ENCODE data around the gene CNTN5.

DNA sequence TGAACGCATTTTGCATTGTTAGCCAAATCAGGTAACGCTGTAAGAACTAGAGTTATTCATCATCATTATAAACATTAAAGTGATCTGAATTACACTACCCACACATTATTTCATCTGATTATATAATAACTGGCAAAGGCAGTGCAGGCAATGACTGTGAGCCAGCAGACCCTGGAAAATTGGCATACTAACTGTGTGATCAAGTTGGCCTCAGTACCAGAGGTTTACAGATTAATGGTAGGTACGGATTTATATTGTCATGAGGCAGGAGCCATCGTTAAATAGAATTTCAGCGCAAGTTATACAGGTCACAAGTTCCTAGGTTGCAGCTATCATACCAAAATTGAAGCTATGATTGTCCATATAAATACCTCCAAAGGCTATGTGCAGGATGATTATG lies 225.4 kb downstream of the CNTN5 start:
- TF ChIP-seq, protein P1, sequence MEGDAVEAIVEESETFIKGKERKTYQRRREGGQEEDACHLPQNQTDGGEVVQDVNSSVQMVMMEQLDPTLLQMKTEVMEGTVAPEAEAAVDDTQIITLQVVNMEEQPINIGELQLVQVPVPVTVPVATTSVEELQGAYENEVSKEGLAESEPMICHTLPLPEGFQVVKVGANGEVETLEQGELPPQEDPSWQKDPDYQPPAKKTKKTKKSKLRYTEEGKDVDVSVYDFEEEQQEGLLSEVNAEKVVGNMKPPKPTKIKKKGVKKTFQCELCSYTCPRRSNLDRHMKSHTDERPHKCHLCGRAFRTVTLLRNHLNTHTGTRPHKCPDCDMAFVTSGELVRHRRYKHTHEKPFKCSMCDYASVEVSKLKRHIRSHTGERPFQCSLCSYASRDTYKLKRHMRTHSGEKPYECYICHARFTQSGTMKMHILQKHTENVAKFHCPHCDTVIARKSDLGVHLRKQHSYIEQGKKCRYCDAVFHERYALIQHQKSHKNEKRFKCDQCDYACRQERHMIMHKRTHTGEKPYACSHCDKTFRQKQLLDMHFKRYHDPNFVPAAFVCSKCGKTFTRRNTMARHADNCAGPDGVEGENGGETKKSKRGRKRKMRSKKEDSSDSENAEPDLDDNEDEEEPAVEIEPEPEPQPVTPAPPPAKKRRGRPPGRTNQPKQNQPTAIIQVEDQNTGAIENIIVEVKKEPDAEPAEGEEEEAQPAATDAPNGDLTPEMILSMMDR (conservative IDR thresholded peaks at IDR 0.05; ENCODE audit: low read depth, low read length), result no peak
- TF ChIP-seq EZH2phosphoT487 (IDR thresholded peaks at IDR 0.05; ENCODE audit: borderline replicate concordance, low read length) (no peak), EZH2 (IDR thresholded peaks at IDR 0.05; ENCODE audit: low read length, unreplicated experiment) (no peak)
